Right hindlimb (tissue), 1 donor: ENCODE data around the gene FGF3.

ENCODE experiments used
- DNase-seq: peaks from one replicate; pipeline ENCODE4 v3.0.0-alpha.2; 2018

FGF3 gene

GRCh38 chr11:69843529-69843921 lies 24.3 kb upstream of the FGF3 start:
- peak; percentile 8 for DNase-seq

GRCh38 chr11:69842746-69843528 lies 23.7 kb upstream of the FGF3 start:
- peak; percentile 6 for DNase-seq

- DNase-seq, result peak; percentile 18
Measured at GRCh38 chr11:69841859-69842698, 22.9 kb upstream of the FGF3 start.

GRCh38 chr11:69841170-69841858 lies 22.1 kb upstream of the FGF3 start:
- no peak for DNase-seq

- DNase-seq, result peak; percentile 20
Measured at GRCh38 chr11:69840371-69841169, 21.4 kb upstream of the FGF3 start.

- DNase-seq, result peak; percentile 3
Measured at GRCh38 chr11:69839516-69839915, 20.3 kb upstream of the FGF3 start.

GRCh38 chr11:69837791-69838190 lies 18.6 kb upstream of the FGF3 start:
- no peak for DNase-seq

- DNase-seq, result no peak
Measured at GRCh38 chr11:69836401-69836800, 17.2 kb upstream of the FGF3 start.

- DNase-seq, result no peak
Measured at GRCh38 chr11:69834811-69835800, 15.9 kb upstream of the FGF3 start.

- no peak for DNase-seq
Measured at GRCh38 chr11:69834251-69834650, 15.0 kb upstream of the FGF3 start.

GRCh38 chr11:69832561-69833413 lies 13.6 kb upstream of the FGF3 start:
- DNase-seq, result no peak

- no peak for DNase-seq
Measured at GRCh38 chr11:69831985-69832384, 12.8 kb upstream of the FGF3 start.

- DNase-seq, result no peak
Measured at GRCh38 chr11:69830086-69830485, 10.9 kb upstream of the FGF3 start.

GRCh38 chr11:69828971-69829344 lies 9.7 kb upstream of the FGF3 start:
- no peak for DNase-seq

GRCh38 chr11:69828276-69828970 lies 9.2 kb upstream of the FGF3 start:
- DNase-seq, result no peak

GRCh38 chr11:69826773-69827172 lies 7.6 kb upstream of the FGF3 start:
- DNase-seq, result no peak

- DNase-seq, result no peak
Measured at GRCh38 chr11:69825941-69826340, 6.7 kb upstream of the FGF3 start.

GRCh38 chr11:69825037-69825834 lies 6.0 kb upstream of the FGF3 start:
- DNase-seq, result no peak
